BLaER1 treated with 17β-estradiol and CSF1 and Interleukin-3, amounts not matched to agents 10 nM and 100 nM (cell line): Measurements from ENCODE around the gene CD247.

Experiments used
- H3K27ac ChIP-seq, 11 experiments: shearing (Covaris generic); formaldehyde crosslinking; 2 replicates each; pipeline ENCODE4 v1.8.1; 2022
- H3K27me3 ChIP-seq, 11 experiments: shearing (Covaris generic); formaldehyde crosslinking; 2 replicates each; pipeline ENCODE4 v1.8.1; 2022
- H3K36me3 ChIP-seq, 11 experiments: shearing (Covaris generic); formaldehyde crosslinking; 2 replicates each; pipeline ENCODE4 v1.8.1; 2022
- H3K4me1 ChIP-seq, 10 experiments: shearing (Covaris generic); formaldehyde crosslinking; 2 replicates each; pipeline ENCODE4 v1.8.1; 2022
- H3K4me2 ChIP-seq, 11 experiments: shearing (Covaris generic); formaldehyde crosslinking; 2 replicates each; pipeline ENCODE4 v1.8.1; 2022
- H3K4me3 ChIP-seq, 10 experiments: shearing (Covaris generic); formaldehyde crosslinking; 2 replicates each; pipeline ENCODE4 v1.8.1; 2022
- H3K9ac ChIP-seq, 11 experiments: shearing (Covaris generic); formaldehyde crosslinking; 2 replicates each; pipeline ENCODE4 v1.8.1; 2022
- H3K9me3 ChIP-seq, 11 experiments: shearing (Covaris generic); formaldehyde crosslinking; replicated peaks in 1 of 11; 2 replicates each; pipeline ENCODE4 v1.8.1; 2022
- H4K20me1 ChIP-seq, 11 experiments: shearing (Covaris generic); formaldehyde crosslinking; 2 replicates each; pipeline ENCODE4 v1.8.1; 2022
- Cebpa-rat ChIP-seq, 11 experiments: shearing (Covaris generic); IDR thresholded peaks; 2 replicates each; pipeline ENCODE4 v1.8.1; 2022

CD247 gene

GRCh38 chr1:167476061-167476460 lies 42.3 kb downstream of the CD247 start:
- Histone ChIP-seq H3K4me2 (no peak overlapping the region), H3K27me3 (no peaks in the 10 kb centered on the region), H4K20me1 (no peaks in the 10 kb centered on the region), H3K27ac (no peak overlapping the region), H3K9me3 (no peaks in the 10 kb centered on the region), H3K9ac (no peak overlapping the region), H3K4me1 (no peaks in the 10 kb centered on the region), H3K36me3 (no peaks in the 10 kb centered on the region), H3K4me3 (no peak overlapping the region)
- no peak for TF ChIP-seq Cebpa-rat (IDR thresholded peaks at IDR 0.05)

DNA sequence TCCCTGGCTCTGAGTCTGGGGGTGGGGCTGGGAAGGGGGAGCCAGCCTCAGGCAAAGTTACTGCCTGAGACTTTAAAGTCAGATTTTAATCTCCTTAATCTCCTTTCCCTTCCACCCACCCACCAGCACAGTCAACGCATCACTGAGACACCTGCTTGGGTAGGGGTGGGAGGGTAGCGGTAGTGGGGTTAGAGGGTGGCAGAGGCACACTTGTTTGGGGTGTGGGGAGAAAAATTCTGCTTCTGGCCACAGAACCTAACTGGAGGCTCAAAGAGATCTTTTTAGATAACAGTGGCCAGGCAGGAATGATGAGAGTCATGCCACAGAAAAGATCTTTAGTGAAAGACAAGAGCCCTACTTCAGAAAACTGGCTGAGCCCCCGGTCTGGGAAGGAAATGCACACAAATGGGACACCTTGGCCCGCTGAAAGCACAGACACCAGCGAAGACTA lies 44.1 kb downstream of the CD247 start:
- Histone ChIP-seq H3K4me1 (no peaks in the 10 kb centered on the region), H3K4me3 (no peak overlapping the region), H3K4me2 (no peak overlapping the region), H3K36me3 (no peaks in the 10 kb centered on the region), H3K27me3 (no peaks in the 10 kb centered on the region), H3K27ac (no peak overlapping the region), H4K20me1 (no peaks in the 10 kb centered on the region), H3K9ac (no peak overlapping the region), H3K9me3 (no peaks in the 10 kb centered on the region)
- no peak for TF ChIP-seq Cebpa-rat (IDR thresholded peaks at IDR 0.05)

GRCh38 chr1:167473761-167474160 lies 44.6 kb downstream of the CD247 start:
- no peaks in the 10 kb centered on the region for H3K4me1 ChIP-seq
- H3K9me3 ChIP-seq, result no peaks in the 10 kb centered on the region
- H3K27ac ChIP-seq, result no peak overlapping the region
- H3K36me3 ChIP-seq, result no peaks in the 10 kb centered on the region
- H3K4me3 ChIP-seq, result no peak overlapping the region
- TF ChIP-seq Cebpa-rat (IDR thresholded peaks at IDR 0.05), result no peak
- no peaks in the 10 kb centered on the region for H3K27me3 ChIP-seq
- no peaks in the 10 kb centered on the region for H4K20me1 ChIP-seq
- no peak overlapping the region for H3K4me2 ChIP-seq
- H3K9ac ChIP-seq, result no peak overlapping the region

DNA sequence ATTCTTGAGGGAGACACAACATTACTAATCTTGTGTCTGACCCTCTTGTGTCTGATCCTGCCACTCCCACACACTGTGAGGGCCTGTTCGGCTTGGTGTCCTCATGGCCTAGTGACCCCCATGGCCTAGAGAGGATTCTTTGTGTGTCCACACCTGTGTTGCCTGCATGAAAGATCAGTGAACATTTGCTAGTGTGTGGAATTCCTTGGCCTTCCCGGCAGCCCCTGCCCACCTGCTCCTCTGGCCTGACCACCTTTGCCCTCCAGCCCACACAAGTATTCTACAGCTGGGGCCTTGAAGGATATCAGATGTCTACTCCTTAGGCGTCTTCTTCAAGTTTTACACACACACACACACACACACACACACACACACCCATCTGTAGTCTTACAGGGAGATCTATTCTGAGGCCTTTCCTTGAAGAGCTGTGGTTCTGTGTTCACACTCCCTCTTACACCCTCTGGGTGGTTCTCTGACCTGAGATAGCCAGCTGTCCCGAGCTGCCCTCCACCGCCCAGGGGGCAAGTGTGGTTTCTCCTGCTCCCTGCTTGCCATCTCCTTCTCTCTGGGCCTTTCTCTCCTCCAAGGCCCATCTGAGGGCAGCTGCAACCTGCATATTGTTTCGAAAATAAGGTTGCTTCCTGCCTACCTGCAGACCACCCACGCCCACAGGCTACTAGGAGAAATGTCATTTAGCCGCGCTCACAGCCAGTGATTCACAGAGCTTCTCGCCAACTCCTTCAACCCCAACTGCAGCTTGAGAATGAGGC lies 45.4 kb downstream of the CD247 start:
- Histone ChIP-seq H3K9ac (no peak overlapping the region), H3K4me1 (no peaks in the 10 kb centered on the region), H4K20me1 (no peaks in the 10 kb centered on the region), H3K4me3 (no peak overlapping the region), H3K27me3 (no peaks in the 10 kb centered on the region), H3K9me3 (no peaks in the 10 kb centered on the region), H3K27ac (no peak overlapping the region), H3K36me3 (no peaks in the 10 kb centered on the region), H3K4me2 (no peak overlapping the region)
- no peak for TF ChIP-seq Cebpa-rat (IDR thresholded peaks at IDR 0.05)

DNA sequence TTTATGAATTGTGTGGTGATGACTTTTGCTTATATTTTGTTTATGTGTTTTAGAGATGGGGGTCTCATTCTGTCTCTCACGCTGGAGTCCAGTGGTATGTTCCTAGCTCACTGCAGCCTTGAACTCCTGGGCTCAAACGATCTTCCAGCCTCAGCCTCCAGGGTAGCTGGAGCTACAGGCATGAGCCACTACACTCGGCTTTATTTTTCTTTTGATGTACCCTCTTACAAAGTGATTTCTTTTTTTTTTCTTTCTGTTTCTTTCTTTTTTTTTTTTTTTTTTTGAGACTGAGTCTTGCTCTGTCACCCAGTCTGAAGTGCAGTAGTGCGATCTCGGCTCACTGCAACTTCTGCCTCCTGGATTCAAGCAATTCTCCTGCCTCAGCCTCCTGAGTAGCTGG lies 46.8 kb downstream of the CD247 start:
- no peaks in the 10 kb centered on the region for H3K36me3 ChIP-seq
- no peaks in the 10 kb centered on the region for H3K9me3 ChIP-seq
- TF ChIP-seq Cebpa-rat (IDR thresholded peaks at IDR 0.05), result no peak
- no peaks in the 10 kb centered on the region for H4K20me1 ChIP-seq
- no peaks in the 10 kb centered on the region for H3K4me1 ChIP-seq
- H3K27ac ChIP-seq, result no peak overlapping the region
- H3K27me3 ChIP-seq, result no peaks in the 10 kb centered on the region
- H3K4me3 ChIP-seq, result no peak overlapping the region
- no peak overlapping the region for H3K9ac ChIP-seq
- H3K4me2 ChIP-seq, result no peak overlapping the region

DNA sequence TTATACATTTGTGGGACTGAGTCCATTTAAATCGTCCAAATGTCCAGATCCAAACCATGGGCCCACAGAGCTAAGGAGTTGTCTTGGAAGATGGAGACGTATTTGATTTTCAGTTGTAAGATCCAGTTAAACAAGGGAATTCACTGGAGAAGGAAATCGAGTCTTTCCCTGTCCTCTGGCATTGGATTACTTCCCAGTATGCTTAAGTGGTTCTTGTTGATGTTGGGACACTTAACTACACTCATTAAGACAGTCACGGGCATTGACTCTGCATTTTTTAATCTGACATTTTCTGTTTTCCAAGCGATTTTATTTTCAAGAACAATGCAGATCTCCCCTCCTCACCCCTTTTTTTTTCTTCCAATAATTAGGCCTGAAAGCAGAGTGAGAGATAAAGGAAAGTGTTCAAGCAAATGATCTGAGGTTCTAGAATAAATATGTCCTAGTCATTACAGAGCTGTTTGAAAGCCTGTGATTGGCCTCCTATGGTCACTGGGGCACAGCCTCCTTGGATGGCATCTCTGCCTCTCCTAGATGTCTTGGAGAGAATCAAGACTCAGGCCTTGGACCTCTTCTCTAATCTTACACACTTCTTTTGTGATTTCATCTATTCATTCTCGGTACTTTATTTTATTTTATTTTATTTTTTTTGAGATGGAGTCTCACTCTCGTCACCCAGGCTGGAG lies 48.9 kb downstream of the CD247 start:
- Histone ChIP-seq H3K27me3 (no peaks in the 10 kb centered on the region), H3K36me3 (no peaks in the 10 kb centered on the region), H3K4me2 (no peak overlapping the region), H3K9me3 (no peaks in the 10 kb centered on the region), H3K27ac (no peak overlapping the region), H3K4me3 (no peak overlapping the region), H3K9ac (no peak overlapping the region), H4K20me1 (no peaks in the 10 kb centered on the region), H3K4me1 (no peaks in the 10 kb centered on the region)
- no peak for TF ChIP-seq Cebpa-rat (IDR thresholded peaks at IDR 0.05)

DNA sequence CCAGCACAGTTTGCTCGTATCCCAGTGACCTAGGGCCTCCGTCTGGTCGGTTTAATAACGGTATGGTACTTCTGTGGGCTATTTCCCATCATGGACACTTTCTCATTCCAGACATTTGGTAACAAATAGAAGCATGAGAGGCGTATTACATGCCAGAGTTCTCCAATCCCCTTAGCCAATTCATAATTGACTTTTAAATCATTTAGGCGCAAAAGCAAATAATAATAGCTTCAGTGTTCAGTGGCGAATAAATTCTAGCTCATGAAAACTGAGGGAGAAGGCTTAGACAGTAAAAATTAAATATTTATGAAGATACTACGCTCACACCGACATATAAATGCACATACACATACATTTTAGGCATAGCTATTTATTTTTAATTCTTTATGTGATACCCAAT lies 50.6 kb downstream of the CD247 start:
- Histone ChIP-seq H3K4me1 (no peaks in the 10 kb centered on the region), H3K4me2 (no peak overlapping the region), H4K20me1 (no peaks in the 10 kb centered on the region), H3K27ac (no peak overlapping the region), H3K36me3 (no peaks in the 10 kb centered on the region), H3K9ac (no peak overlapping the region), H3K9me3 (no peaks in the 10 kb centered on the region), H3K27me3 (no peaks in the 10 kb centered on the region), H3K4me3 (no peak overlapping the region)
- TF ChIP-seq Cebpa-rat (IDR thresholded peaks at IDR 0.05), result no peak

- H3K4me3 ChIP-seq, result no peak overlapping the region
- no peaks in the 10 kb centered on the region for H3K27me3 ChIP-seq
- no peaks in the 10 kb centered on the region for H4K20me1 ChIP-seq
- H3K36me3 ChIP-seq, result no peaks in the 10 kb centered on the region
- no peak for TF ChIP-seq Cebpa-rat (IDR thresholded peaks at IDR 0.05)
- no peaks in the 10 kb centered on the region for H3K9me3 ChIP-seq
- no peak overlapping the region for H3K9ac ChIP-seq
- no peaks in the 10 kb centered on the region for H3K4me1 ChIP-seq
- H3K4me2 ChIP-seq, result no peak overlapping the region
- H3K27ac ChIP-seq, result no peak overlapping the region
Measured at GRCh38 chr1:167467126-167467710, 51.1 kb downstream of the CD247 start.

GRCh38 chr1:167465743-167466142 lies 52.6 kb downstream of the CD247 start:
- no peak for TF ChIP-seq Cebpa-rat (IDR thresholded peaks at IDR 0.05)
- Histone ChIP-seq H3K9me3 (no peaks in the 10 kb centered on the region), H3K36me3 (no peaks in the 10 kb centered on the region)

GRCh38 chr1:167465018-167465417 lies 53.3 kb downstream of the CD247 start:
- no peaks in the 10 kb centered on the region for H3K36me3 ChIP-seq
- H3K4me1 ChIP-seq, result no peaks in the 10 kb centered on the region
- no peak for TF ChIP-seq Cebpa-rat (IDR thresholded peaks at IDR 0.05)
- H3K4me2 ChIP-seq, result no peak overlapping the region
- H3K27ac ChIP-seq, result no peak overlapping the region
- no peak overlapping the region for H3K4me3 ChIP-seq
- H3K9ac ChIP-seq, result no peak overlapping the region
- no peaks in the 10 kb centered on the region for H4K20me1 ChIP-seq
- H3K9me3 ChIP-seq, result no peaks in the 10 kb centered on the region
- no peaks in the 10 kb centered on the region for H3K27me3 ChIP-seq

More at GRCh38 chr1:167465743-167466142, 52.6 kb downstream of the CD247 start:
- Histone ChIP-seq H3K9ac (no peak overlapping the region), H3K27ac (no peak overlapping the region), H4K20me1 (no peaks in the 10 kb centered on the region), H3K4me2 (no peak overlapping the region), H3K27me3 (no peaks in the 10 kb centered on the region), H3K4me1 (no peaks in the 10 kb centered on the region), H3K4me3 (no peak overlapping the region)
